Fibroblast of the aortic adventitia (primary cell): ENCODE measurements around the gene PITPNM3. TPM values are rescaled to one million over a fixed set of nuclear protein-coding genes. Genes with fewer than 3 reads are reported as not detected.

Experiments
- DNase-seq: peaks from one replicate; pipeline ENCODE4 v3.0.0-alpha.2; 2010; ENCODE audit warnings: low read depth
- H3K4me3 ChIP-seq: 2 replicates; pipeline ENCODE4 v1.5.1; 2011; ENCODE audit warnings: low read depth, mild to moderate bottlenecking, control low read depth, low read length, moderate library complexity
- CTCF ChIP-seq: IDR thresholded peaks from 2 replicates; pipeline ENCODE4 v1.5.1; 2011; ENCODE audit warnings: mild to moderate bottlenecking, low read length, control low read depth, inconsistent platforms; ENCODE audit not compliant: insufficient read depth
- total RNA-seq: library from RNA; depleted of rRNA; stranded (reverse); fragments of >200 nt; gene quantifications from 2 replicates; pipeline ENCODE4 v1.2.3, GENCODE V29; 2012; ENCODE audit warnings: low replicate concordance

PITPNM3 gene
- total RNA-seq, 1 donor: 1.3 TPM

- DNase-seq: no peak
- TF ChIP-seq CTCF: no peak
- H3K4me3 ChIP-seq: no peak overlapping the region
Observed at GRCh38 chr17:6503641-6504195, 52.6 kb downstream of the PITPNM3 start.

GRCh38 chr17:6502871-6503509, 53.4 kb downstream of the PITPNM3 start:
- no peak for TF ChIP-seq CTCF
- DNase-seq: no peak
- no peak overlapping the region for H3K4me3 ChIP-seq

DNA sequence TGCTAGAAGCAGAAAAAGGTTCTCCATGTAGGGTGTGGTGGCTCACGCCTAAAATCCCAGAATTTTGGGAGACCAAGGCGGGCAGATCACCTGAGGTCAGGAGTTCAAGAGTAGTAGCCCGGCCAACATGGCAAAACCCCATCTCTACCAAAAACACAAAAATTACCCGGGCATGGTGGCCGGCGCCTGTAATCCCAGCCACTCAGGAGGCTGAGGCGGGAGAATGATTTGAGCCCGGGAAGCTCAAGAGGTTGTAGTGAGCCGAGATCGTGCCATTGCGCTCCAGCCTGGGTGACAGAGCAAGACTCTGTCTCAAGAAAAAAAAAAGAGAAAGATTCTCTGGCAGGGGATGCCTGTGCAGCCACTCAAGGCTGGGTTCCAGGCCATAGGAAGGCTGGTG, 54.2 kb downstream of the PITPNM3 start:
- no peak for TF ChIP-seq CTCF
- H3K4me3 ChIP-seq: no peak overlapping the region
- DNase-seq: no peak

DNA sequence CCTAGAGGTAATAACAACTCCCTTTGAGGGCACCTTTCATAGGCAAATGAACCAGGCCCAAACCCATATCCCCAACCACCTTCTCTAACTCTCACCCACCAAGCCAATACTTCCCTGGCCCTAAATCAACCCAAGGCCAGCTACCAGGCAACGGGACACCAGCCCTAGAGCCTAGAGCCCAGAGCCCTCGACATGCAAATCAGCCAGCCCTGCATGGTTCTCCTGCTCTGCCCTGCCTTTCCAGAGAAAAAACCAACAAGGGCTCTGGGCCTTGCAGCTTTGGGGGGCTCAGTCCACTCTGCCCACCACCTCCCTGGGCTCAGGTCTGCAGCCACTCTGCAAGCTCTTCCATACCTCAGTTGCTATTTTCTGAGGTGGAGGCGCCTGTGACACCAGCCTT, 55.0 kb downstream of the PITPNM3 start:
- H3K4me3 ChIP-seq: no peak overlapping the region
- no peak for DNase-seq
- no peak for TF ChIP-seq CTCF

- no peak for TF ChIP-seq CTCF
- no peak overlapping the region for H3K4me3 ChIP-seq
- DNase-seq: no peak
Observed at GRCh38 chr17:6498901-6499540, 57.3 kb downstream of the PITPNM3 start.

DNA sequence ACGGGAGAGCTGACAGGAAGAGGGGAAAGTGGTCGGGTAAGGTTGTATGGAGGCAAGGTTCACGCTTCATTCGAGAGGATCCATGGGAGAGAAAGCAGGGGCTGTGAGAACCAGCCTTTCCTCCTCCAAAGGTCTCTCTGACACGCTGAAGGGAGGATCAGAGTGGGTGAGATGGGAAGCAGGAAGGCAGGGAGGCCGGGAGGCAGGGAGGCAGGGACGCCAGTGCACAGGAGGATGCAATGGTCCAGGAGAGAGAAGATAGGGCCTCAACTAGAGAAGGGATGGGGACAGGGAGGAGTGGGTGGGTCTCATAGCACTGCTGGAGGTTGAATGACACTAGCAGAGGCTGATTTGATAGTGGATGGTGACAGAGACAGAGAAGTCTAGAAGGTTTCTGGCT, 58.0 kb downstream of the PITPNM3 start:
- H3K4me3 ChIP-seq: no peak overlapping the region
- no peak for TF ChIP-seq CTCF
- no peak for DNase-seq
